ENCODE results near the gene TDRD12. TPM values are rescaled to one million over a fixed set of nuclear protein-coding genes. Genes with fewer than 3 reads are reported as not detected.
"Not testable (repeated sequence)": the region's sequence is repeated elsewhere in the genome, so short reads cannot be mapped to it uniquely, and the experiment has no call there.

TDRD12 gene
- polyA plus RNA-seq, 3 donors, result 0.02 to 0.22 (median 0.19) TPM

DNA sequence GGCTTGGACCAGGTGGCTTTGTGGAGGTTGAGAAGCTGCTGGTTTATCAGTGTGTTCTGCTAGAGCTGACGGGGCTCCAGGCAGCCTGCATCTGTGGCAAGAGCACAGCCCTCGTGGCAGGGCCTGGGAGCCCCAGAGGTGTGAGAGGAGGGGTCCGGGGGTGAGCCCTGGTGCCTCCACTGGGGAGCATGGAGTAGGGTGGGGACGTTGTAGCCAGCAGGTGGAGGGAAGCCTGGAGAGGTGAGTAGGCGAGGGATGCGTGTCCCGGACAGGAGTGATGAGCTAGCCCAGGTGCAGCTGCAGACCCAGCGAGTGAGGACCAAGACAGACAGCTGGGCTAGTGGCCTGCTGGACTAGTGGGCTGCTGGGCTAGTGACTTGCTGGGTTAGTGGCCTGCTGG is 99.0 kb downstream of the TDRD12 start:
- 85 to 90% (median 88%) methylated on average over 8 of the region's 8 CpGs for WGBS, 3 donors
- H3K27ac ChIP-seq (ENCODE audit: low read depth, low read length), result no peak overlapping the region

DNA sequence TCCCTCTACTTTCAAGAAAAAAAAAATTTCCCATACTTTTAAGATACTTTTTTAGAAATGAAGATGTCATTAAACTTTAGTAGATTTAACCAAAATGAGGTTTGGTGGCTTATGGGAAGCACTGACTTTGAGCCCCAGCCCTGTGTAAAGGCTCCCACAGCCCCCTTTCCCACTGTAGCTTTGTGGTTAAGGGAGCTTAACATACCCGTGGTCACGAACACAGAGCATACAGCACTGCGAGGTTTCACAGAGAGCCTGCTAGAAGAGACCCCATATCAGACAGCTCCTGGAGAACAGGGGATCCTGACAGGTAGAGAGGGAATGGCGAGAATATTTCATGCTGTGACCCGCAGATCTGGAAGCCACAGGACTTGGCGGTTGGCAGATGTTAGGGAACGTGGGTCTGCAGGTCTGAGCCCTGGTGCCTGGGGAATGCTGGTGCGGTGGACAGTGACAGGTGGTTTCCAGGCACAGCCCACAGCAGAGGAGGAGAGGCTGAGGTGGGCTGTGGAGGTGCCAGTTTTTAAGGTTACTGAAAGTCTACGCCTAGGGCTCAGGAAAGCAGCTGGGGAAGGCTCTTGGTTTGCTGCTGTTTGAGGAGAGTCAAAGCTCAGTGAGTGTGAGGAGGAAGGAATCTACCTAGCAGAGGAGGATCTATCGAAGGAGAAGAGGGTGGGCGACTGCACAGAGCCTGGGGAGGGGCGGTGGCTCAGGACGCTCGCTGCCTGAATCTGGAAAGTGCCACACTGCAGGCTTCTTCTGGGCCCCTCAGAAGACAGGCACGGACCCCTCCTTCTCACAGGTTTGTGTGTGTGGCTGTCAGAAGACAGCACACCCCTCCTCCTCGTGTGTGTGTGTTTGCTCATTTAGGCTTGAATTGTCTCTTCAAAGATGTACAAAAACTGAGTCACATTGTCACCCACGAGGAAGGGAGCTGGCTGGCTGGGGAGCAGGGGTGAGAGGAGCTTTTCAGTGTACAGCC is 100.1 kb downstream of the TDRD12 start:
- WGBS, 3 donors, result 58 to 64% (median 63%) methylated on average over 15 to 17 of the region's 17 CpGs
- no peak overlapping the region for H3K27ac ChIP-seq (ENCODE audit: low read depth, low read length)

DNA sequence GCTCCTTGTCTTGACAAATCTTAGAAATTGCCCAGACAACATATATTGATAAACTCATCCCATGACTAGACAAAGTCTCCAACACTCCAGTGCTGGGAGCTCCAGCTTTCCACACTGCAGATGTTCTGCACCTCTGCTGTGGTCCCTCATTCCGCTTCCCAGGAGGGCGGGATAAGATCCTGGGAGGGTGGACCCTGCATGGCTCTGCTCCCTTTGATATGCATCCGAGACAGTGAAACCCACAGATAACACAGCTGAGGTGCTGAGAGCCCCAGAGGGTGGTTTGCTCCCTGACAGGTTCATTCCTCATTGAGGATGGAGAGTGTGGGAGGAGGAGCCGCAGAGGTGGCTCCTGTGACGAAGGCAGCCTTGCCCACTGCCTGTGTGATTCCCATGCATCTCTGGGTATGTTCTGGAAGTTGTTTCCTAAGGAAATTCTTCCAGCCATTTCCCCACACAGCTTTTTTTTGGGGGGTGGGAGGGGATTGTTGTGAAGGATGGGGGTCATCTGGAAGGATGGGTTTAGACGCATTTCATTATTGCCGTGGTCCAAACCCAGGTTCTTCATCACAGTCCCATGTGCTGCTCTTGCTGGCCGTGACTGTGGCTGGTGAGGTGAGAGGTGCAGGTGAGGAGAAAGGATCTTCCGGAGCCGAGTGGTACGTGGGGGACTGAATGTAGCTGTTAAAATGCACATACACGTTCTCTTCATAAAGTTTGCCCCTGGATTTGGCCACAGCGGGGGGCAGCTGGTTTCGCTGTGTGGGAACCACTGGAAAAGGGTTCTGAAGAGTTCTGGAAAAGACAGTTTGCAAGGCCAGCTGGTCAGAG is 103.6 kb downstream of the TDRD12 start:
- WGBS, 3 donors, result 78 to 81% (median 78%) methylated on average over 14 of the region's 14 CpGs
- H3K27ac ChIP-seq (ENCODE audit: low read depth, low read length), result no peak overlapping the region

DNA sequence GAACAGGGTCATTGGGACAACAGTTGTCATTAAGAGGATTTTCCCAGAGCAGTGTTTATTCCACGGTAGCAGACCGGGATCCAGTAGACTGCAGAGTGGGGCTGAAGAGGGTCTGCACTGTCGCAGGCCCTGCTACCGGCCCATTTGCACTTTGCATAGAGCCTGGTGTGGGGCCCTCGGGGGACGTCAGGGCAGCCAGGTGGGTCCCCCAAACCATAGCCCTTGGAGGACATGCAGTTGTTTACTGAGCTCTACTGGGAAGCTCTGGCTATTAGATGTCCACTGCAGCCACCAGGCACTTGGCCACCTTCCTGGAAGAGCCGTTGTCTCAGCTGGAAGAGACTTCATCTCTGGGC is 104.2 kb downstream of the TDRD12 start:
- WGBS, 3 donors, result 81 to 92% (median 85%) methylated on average over 7 of the region's 7 CpGs
- no peak overlapping the region for H3K27ac ChIP-seq (ENCODE audit: low read depth, low read length)

DNA sequence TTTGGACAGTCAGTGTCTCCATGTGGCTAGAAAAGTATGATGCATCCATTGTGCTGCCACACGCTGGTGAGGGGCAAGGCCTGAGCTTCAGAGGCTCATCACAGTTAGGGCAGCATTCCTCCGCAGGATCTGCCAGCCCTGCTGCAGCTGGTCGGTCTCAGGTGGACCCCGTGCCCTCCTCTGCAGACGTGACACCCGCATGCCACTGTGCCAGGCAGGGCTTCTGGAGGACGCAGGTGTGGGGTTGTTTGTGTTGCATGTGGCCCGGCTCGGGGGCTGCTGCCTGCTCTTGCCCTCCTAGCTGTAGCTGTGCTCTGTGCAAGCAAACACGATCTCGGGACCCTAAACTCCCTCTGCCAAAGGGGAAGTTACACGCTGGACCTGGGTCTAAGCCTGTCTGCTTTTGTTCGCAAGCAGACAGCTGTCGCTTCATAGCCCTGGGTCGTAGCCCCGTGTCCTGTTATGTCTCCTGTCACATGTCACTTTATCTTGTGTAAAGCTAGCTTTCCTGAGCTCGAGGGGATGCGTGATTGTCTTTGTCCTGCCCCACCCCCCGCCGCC is 104.7 kb downstream of the TDRD12 start:
- H3K27ac ChIP-seq (ENCODE audit: low read depth, low read length), result no peak overlapping the region
- 39 to 46% (median 41%) methylated on average over 20 of the region's 20 CpGs for WGBS, 3 donors

DNA sequence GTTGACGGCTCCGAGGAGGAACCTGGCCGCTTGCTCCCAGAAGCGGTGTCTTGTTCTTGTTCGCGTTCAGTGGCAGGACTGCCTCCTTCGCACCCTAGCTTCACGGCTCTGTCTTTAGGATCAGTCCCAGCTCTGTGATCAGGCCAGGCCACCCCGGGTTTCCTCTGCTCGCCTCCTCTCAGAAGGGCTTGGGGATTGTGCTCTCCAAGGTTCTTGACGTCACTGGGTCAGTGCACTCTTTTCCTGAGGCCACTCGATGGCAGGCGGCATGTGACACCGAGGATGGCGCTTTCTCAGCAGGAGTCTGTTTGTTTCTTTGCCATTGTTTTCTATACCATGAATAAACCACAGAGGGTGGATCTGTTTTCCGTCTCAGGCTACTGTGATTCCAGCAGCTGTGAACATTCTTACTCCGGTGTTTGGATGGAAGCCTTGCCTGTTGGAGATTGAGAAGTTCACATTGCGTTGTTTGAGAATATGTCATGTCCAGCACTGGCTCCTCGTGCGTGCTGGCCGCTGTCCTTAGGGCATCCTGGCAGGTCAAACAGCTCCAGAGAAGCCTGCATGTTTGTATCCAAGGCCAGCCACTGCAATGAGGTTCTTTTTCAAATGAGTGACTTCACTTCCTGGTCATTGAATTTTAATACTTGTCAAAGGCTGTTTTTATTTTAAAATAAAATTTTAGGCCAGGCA is 105.5 kb downstream of the TDRD12 start:
- 46 to 55% (median 47%) methylated on average over 21 of the region's 21 CpGs for WGBS, 3 donors
- no peak overlapping the region for H3K27ac ChIP-seq (ENCODE audit: low read depth, low read length)

DNA sequence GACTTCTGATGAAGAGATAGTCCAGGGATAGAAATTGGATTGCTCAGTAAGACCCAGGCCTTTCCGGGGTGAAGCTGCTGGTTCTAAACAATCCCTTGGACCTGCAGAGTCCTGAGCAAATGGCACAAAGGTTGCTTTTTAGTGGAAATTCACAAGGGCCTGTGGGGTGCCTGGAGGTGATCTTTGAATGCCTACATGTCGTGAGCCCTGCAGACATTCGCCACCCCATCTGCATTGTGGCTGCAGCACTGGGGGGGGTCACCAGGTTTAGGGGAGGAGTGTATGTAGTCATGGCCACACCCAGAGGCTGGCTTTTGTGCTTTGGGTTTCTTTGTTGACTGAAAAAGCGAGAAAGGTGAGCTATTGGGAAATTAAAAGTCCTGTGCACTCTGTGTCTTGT is 108.6 kb downstream of the TDRD12 start:
- WGBS, 3 donors, result 89 to 93% (median 92%) methylated on average over 4 of the region's 4 CpGs
- no peak overlapping the region for H3K27ac ChIP-seq (ENCODE audit: low read depth, low read length)

DNA sequence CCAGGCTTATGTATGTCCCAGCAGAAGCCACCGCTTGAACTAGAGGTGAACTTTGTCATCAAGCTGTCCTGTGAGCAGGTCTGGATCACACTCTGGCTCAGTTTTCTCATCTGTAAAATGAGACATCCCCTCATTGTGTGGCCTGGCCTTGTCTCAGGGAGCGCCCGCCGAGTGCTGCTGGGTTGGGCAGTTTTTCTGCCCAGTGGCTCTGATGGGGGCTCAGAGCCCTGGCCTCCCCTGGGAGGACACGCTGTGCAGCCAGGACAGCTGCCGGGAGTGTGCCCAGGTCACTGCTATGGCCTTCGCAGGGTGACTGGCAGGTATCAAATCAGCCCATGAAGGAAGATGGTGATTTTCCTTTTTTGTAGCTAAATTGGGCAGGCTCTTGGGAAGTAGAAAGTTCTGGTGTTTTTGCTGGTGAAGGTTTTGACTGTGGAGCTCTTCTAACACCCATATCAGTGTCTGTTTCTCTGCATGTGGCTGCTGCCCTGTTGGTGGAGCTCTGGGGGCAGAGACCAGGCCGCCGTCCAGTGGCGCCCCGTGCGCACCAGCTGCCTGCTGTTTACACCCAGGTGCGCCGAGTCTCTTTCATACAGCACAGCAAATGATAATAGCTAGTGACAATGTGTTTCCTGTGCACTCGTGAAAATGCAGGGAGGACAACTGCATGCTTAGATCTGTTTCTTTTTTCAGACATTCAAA is 109.2 kb downstream of the TDRD12 start:
- no peak overlapping the region for H3K27ac ChIP-seq (ENCODE audit: low read depth, low read length)
- WGBS, 3 donors, result 84 to 94% (median 88%) methylated on average over 15 of the region's 15 CpGs

DNA sequence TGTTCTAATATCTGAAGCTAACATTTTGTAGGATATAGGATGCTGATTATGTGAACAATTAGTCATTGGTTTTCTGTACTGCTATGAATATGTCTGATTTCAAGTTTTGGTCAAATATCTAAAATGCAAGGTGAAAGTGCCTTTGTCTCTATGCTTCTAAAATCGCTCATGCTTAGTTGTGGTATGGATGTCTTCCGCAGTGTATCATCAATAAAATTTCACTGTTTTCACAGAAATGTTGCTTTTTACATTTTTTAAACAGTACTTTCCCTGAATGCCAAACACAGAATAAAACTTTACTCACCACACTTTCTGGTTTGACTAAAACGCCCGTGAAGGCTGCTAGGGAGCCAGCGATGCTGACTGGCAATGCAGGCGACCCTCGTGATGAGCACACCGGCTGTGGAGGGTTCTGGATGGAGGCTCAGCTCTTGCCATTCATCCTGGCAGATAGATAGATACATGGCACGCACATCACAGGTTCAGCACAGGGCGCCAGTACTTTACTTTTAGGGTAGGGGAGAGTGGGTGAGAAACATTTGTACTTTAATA is 109.9 kb downstream of the TDRD12 start:
- no peak overlapping the region for H3K27ac ChIP-seq (ENCODE audit: low read depth, low read length)
- 89 to 92% (median 90%) methylated on average over 10 of the region's 10 CpGs for WGBS, 3 donors

DNA sequence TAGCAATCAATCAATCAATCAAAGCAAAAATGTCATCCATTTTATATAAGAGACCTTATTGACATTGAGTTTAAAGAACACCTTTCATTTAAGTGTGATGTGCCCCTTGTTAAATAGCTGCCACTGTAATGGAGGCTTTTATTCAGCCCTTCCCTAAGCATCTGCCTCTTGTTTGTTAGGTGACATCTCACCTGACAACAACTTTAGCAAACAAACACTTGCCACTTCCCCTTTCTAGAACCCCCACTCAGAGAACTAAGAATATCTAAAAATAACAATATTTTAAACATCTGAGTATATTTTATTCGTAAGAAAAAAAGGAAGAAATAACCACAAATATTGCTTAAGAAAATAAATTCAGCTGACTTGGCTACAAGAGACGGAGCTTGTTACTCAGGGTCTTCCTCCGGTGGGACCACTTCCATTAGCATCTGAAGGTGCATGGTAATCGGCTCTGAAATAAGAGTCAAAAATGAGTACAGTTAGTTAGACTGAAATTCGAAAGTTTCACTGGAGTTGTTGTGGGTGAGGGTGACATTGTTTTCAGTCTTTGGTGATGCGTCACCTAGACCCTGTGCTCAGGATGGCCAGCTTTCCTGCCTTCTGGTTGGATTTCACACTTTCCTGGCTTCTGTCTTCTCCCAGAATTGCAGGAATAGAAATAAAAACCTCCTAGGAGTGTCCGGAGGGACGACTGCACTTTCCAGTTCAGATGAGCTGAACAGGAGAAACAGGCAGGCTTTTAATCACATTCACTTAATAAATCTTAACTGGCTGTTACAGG is 110.9 kb downstream of the TDRD12 start:
- 81 to 88% (median 83%) methylated on average over 8 of the region's 8 CpGs for WGBS, 3 donors
- H3K27ac ChIP-seq (ENCODE audit: low read depth, low read length), result no peak overlapping the region

DNA sequence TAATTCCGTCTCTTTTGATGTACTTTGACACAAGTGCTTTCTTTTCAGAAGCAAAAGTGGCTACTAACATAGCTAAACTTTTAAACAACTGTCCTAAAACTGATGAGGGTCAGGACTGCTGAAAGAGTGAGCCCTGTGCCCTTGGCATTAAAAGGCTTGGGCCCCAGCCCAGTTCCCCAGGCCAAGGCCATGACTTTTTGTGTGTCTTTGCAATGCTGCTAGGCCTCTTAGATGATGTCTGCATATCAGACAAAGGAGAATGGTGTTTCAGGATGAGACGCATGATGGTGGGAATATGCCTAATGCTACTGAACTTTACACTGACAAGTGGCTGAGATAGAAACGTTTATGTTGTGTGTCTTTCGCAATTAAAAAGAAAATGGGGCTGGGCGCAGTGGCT is 112.0 kb downstream of the TDRD12 start:
- WGBS, 3 donors, result 85 to 90% (median 87%) methylated on average over 5 of the region's 5 CpGs
- H3K27ac ChIP-seq (ENCODE audit: low read depth, low read length), result no peak overlapping the region

DNA sequence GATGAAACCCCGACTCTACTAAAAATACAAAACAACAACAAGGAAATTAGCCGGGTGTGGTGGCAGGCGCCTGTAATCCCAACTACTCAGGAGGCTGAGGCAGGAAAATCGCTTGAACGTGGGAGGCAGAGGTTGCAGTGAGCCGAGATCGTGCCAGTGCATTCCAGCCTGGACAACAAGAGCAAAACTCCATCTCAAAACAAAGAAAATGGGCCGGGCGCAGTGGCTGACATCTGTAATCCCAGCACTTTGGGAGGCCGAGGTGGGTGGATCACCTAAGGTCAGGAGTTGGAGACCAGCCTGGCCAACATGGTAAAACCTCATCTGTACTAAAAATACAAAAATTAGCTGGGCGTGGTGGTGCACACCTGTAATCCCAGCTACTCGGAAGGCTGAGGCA is 112.5 kb downstream of the TDRD12 start:
- H3K27ac ChIP-seq (ENCODE audit: low read depth, low read length), result not testable (repeated sequence)
- WGBS, 3 donors, result 90 to 96% (median 95%) methylated on average over 12 of the region's 12 CpGs

DNA sequence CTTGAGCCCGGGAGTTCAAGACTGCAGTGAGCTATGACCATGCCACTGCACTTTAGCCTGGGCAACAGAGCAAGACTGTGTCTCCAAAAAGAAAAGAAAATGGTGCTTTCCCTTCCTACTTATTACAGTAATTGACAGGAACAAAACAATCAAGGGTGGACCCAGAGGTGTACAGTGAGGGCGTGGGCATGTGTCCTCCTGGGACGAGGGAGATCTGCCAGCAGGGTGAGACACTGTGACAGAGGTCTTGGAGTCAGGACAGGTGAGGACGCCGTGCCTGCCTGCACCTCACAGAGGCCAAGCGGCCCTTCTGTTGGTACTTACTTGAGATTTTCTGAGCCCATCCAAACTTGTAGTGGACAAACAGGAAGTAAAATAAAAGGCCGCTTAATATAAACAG is 113.3 kb downstream of the TDRD12 start:
- WGBS, 3 donors, result 89 to 92% (median 91%) methylated on average over 7 of the region's 7 CpGs
- H3K27ac ChIP-seq (ENCODE audit: low read depth, low read length), result not testable (repeated sequence)

DNA sequence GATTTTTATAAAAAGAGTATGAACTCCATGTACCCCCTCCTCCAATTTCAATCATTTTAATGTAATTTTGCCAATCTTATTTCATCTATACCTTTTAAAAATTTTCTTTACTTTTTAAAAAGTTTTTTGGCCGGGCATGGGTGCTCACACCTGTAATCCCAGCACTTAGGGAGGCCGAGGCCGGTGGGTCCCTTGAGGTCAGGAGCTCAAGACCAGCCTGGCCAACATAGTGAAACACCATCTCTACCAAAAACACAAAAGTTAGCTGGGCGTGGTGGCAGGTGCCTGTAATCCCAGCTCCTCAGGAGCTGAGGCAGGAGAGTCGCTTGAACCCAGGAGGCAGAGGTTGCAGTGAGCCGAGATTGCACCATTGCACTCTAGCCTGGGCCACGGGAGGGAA is 113.8 kb downstream of the TDRD12 start:
- H3K27ac ChIP-seq (ENCODE audit: low read depth, low read length), result not testable (repeated sequence)
- 89 to 92% (median 91%) methylated on average over 7 of the region's 7 CpGs for WGBS, 3 donors

DNA sequence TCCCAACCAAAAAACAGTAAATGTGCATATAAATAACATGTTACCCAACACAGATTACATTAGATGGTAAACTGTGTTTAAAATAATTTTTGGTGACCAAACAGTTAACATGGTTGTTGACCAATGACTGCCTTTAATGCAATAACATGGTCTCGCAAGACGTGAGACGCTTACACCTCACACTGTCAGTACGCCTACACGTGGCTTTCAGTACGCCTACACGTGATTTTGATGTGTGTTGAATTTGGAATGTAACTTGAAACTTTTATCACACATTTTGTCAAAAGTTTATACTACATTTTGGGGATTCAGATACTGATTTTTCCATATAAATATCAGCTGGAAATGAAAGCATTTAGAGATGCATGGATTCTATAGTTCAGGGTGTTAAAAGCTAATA is 118.0 kb downstream of the TDRD12 start:
- WGBS, 3 donors, result 75 to 80% (median 79%) methylated on average over 7 of the region's 7 CpGs
- H3K27ac ChIP-seq (ENCODE audit: low read depth, low read length), result no peak overlapping the region

DNA sequence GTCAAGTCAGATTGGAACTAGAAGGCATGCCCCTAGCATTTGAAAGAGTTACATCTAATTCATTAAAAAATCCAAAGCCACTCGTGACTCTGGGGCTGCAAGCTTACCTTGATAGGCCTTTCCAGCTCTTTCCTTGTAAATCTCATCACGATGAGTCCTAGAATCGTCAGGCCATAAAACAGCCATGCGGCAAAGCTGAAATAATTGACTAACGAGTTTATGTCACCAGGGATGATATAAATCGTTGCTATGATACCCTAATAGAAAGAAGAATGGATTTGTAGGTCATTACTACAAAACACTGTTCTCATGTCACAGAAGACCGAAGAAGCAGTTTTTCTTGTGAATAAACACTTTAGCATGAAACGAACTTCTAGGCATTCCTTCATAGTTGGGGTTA is 122.5 kb downstream of the TDRD12 start:
- H3K27ac ChIP-seq (ENCODE audit: low read depth, low read length), result no peak overlapping the region
- WGBS, 3 donors, result 76 to 84% (median 80%) methylated on average over 8 of the region's 8 CpGs

DNA sequence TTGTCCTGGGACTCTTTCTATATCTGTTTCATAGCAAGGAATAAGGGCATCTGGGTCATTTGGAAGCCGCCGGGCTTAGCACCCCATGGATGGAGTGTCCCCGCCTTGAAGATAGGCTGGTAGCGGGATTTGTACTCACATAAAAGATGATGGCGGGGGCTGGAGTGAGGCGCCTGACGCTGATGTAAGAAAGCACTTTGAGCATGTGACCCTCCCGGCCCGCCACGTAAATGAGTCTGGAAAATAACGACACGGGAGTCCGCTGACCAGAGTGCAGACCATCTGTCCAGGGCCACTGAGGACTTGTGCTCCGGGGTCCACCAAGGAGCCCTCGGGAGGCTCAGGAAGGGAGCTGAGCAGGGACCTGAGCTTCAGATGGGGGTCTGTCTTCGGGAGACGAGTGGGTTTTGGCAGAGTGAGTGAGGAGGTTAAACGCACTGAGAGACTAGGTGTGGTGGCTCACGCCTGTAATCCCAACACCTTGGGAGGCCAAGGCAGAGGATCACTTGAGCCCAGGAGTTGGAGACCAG is 124.2 kb downstream of the TDRD12 start:
- no peak overlapping the region for H3K27ac ChIP-seq (ENCODE audit: low read depth, low read length)
- WGBS, 3 donors, result 91 to 96% (median 95%) methylated on average over 19 of the region's 19 CpGs

Measured in adipose tissue (tissue), 3 donors.